ENCODE measurements around the gene TAF15.

The TAF15 gene

GRCh38 chr17:35768797-35769196 is 40.5 kb upstream of the TAF15 start:
- H3K36me3 ChIP-seq (ENCODE audit: insufficient read depth, low read length), result no peaks in the 10 kb centered on the region
- H2AFZ ChIP-seq (ENCODE audit: low read length, unreplicated experiment), result no peak overlapping the region
- peaks cover 4% of the 10 kb centered on the region; the same call in 1 of the 2 replicates for H3K27me3 ChIP-seq (ENCODE audit: insufficient read depth, low read length)
- no peak overlapping the region for H3K4me3 ChIP-seq (ENCODE audit: low read depth, low read length)
- H3K4me1 ChIP-seq (ENCODE audit: control insufficient read depth, insufficient read depth, low read length, unreplicated experiment), result peaks cover 2% of the 10 kb centered on the region
- H3K79me2 ChIP-seq (ENCODE audit: control insufficient read depth, insufficient read depth, low read length, unreplicated experiment), result no peaks in the 10 kb centered on the region
- no peak overlapping the region for H3K27ac ChIP-seq (ENCODE audit: low read depth, low read length)

DNA sequence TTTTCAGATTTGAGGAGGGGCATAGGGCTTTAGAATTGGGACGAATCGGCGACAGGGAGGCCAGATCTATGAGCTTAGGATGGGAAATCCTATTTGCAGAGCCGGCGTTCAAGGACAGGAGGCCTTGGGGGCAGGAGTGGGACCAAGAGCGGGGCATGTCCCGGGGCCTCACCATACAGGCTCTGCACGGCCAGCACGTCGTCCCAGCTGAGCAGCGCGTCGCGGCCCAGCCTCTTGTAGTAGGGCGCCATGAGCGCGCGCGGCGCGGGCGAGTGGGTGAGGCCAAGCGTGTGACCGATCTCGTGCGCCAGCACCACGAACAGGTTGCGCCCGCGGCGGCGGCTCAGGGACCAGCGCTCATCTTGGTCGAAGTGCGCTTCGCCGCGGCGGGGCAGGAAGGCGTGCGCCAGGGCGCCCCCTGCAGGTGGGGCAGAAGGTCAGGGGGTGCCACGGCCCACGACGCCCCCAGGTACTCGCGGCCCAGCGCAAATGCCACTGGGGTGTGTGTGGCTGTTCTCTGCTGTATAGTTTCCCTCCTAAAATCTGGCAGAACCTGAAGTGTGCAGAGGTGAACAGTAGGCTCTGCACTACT is 39.3 kb upstream of the TAF15 start:
- no peaks in the 10 kb centered on the region for H3K36me3 ChIP-seq (ENCODE audit: insufficient read depth, low read length)
- H3K4me1 ChIP-seq (ENCODE audit: control insufficient read depth, insufficient read depth, low read length, unreplicated experiment), result peaks cover 12% of the 10 kb centered on the region
- no peak overlapping the region for H3K27ac ChIP-seq (ENCODE audit: low read depth, low read length)
- H3K4me3 ChIP-seq (ENCODE audit: low read depth, low read length), result no peak overlapping the region
- H3K27me3 ChIP-seq (ENCODE audit: insufficient read depth, low read length), result peaks cover 4% of the 10 kb centered on the region; the same call in 1 of the 2 replicates
- no peaks in the 10 kb centered on the region for H3K79me2 ChIP-seq (ENCODE audit: control insufficient read depth, insufficient read depth, low read length, unreplicated experiment)
- no peak overlapping the region for H2AFZ ChIP-seq (ENCODE audit: low read length, unreplicated experiment)

DNA sequence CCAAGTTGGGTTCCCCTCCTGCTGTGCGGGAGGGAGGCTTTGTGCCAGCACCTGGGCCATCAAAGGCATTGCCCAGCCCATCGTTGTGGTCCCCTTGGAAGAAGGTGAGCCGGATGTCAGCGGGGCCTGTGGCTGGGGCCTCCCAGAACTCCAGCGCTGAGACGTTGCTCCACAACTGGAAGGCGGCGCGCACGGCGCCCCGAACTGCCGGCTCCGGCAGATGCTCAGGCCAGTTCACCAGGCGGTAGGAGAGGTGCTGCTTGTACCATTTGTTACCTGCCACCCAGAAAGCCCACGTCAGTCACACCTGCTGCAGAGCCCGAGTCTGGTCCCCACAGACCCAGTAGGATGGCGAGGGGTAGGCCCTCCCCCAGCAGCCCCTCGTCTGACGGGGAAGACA is 36.2 kb upstream of the TAF15 start:
- Histone ChIP-seq H3K4me1 (ENCODE audit: control insufficient read depth, insufficient read depth, low read length, unreplicated experiment) (peaks cover 19% of the 10 kb centered on the region), H3K79me2 (ENCODE audit: control insufficient read depth, insufficient read depth, low read length, unreplicated experiment) (no peaks in the 10 kb centered on the region), H3K4me3 (ENCODE audit: low read depth, low read length) (no peak overlapping the region), H3K36me3 (ENCODE audit: insufficient read depth, low read length) (no peaks in the 10 kb centered on the region), H3K27me3 (ENCODE audit: insufficient read depth, low read length) (no peaks in the 10 kb centered on the region), H3K27ac (ENCODE audit: low read depth, low read length) (no peak overlapping the region), H2AFZ (ENCODE audit: low read length, unreplicated experiment) (no peak overlapping the region)

DNA sequence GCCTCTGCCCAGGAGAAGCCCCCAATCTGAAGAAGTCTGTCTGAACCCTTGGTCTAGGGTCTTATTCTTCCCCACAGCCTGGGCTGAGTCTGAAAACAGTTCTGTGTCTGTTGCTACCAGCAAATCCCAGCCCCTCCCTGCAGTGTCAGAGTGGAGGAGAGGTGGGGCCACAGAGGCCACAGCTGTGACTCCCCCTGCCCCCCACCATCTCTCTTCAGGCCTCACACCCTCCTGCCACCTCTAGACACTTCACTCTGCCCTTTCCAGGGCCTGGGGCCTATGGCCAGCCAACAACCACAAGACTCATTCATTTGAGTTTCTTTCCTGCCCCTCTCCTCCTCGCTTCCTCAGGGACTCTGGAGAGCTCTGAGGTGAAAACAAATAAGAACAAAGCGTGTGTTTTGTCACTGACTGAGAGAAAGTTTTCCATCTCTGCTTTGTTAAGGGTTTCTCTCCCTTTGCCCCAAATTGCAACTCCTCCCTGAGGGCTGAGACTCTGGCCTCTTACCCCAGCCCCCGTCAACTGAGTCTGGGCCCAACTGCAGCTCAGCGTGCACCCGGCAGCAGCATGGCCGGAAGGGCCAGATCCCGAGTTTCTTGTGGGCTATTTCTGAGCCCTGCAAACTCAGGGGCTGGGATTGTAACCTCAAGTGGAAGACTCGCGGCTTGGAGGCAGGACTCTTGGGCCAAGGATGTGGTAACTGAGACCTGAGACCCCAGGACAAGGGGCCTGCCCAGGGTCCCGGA is 35.4 kb upstream of the TAF15 start:
- H2AFZ ChIP-seq (ENCODE audit: low read length, unreplicated experiment), result no peak overlapping the region
- no peak overlapping the region for H3K4me3 ChIP-seq (ENCODE audit: low read depth, low read length)
- H3K27me3 ChIP-seq (ENCODE audit: insufficient read depth, low read length), result no peaks in the 10 kb centered on the region
- peaks cover 26% of the 10 kb centered on the region for H3K4me1 ChIP-seq (ENCODE audit: control insufficient read depth, insufficient read depth, low read length, unreplicated experiment)
- no peaks in the 10 kb centered on the region for H3K79me2 ChIP-seq (ENCODE audit: control insufficient read depth, insufficient read depth, low read length, unreplicated experiment)
- H3K36me3 ChIP-seq (ENCODE audit: insufficient read depth, low read length), result no peaks in the 10 kb centered on the region
- no peak overlapping the region for H3K27ac ChIP-seq (ENCODE audit: low read depth, low read length)

- H3K79me2 ChIP-seq (ENCODE audit: control insufficient read depth, insufficient read depth, low read length, unreplicated experiment), result no peaks in the 10 kb centered on the region
- H3K36me3 ChIP-seq (ENCODE audit: insufficient read depth, low read length), result no peaks in the 10 kb centered on the region
- no peak overlapping the region for H3K4me3 ChIP-seq (ENCODE audit: low read depth, low read length)
- H3K4me1 ChIP-seq (ENCODE audit: control insufficient read depth, insufficient read depth, low read length, unreplicated experiment), result peaks cover 26% of the 10 kb centered on the region
- no peak overlapping the region for H2AFZ ChIP-seq (ENCODE audit: low read length, unreplicated experiment)
- H3K27ac ChIP-seq (ENCODE audit: low read depth, low read length), result no peak overlapping the region
- H3K27me3 ChIP-seq (ENCODE audit: insufficient read depth, low read length), result no peaks in the 10 kb centered on the region
Observed at GRCh38 chr17:35774499-35774898, 34.8 kb upstream of the TAF15 start.

DNA sequence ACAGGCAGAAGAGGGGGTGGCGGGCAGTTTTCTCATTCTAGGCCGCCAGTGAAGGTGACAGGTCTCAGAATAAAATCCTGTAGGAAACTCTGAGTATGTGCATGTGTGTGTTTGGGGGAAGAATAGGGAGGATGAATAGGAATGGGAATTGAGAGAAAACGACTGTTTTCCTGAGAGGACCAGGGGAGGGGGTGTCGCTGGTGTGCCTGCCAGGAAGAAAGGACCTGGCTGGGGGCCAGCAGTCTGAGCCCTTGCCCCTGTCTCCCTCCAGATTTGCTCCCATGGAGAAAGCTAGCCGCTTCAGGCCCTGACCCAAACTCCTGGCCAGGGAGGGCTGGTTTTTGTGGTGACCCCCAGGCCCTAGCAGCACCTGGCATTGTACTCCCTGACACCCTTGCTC is 34.2 kb upstream of the TAF15 start:
- H3K4me1 ChIP-seq (ENCODE audit: control insufficient read depth, insufficient read depth, low read length, unreplicated experiment), result peaks cover 26% of the 10 kb centered on the region
- H3K27me3 ChIP-seq (ENCODE audit: insufficient read depth, low read length), result no peaks in the 10 kb centered on the region
- H3K36me3 ChIP-seq (ENCODE audit: insufficient read depth, low read length), result no peaks in the 10 kb centered on the region
- H3K27ac ChIP-seq (ENCODE audit: low read depth, low read length), result no peak overlapping the region
- H3K4me3 ChIP-seq (ENCODE audit: low read depth, low read length), result no peak overlapping the region
- H2AFZ ChIP-seq (ENCODE audit: low read length, unreplicated experiment), result no peak overlapping the region
- no peaks in the 10 kb centered on the region for H3K79me2 ChIP-seq (ENCODE audit: control insufficient read depth, insufficient read depth, low read length, unreplicated experiment)

DNA sequence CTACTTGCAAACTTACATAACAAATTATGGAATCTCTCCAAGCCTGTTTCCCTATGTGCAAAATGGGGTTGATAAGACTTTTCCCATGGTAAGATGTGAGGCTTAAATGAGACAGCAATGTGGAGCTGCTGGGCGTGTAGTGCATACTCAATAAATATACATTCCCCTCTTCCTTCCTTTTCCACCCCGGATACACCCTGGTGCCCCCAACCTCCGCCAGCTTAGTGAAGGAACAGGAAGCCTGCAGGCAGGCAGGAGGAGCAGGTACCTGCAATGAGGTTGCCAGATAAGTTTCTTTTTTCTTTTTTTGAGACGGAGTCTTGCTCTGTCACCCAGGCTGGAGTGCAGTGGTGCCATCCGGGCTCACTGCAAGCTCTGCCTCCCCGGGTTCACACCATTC is 33.7 kb upstream of the TAF15 start:
- H3K4me1 ChIP-seq (ENCODE audit: control insufficient read depth, insufficient read depth, low read length, unreplicated experiment), result peaks cover 26% of the 10 kb centered on the region
- no peaks in the 10 kb centered on the region for H3K79me2 ChIP-seq (ENCODE audit: control insufficient read depth, insufficient read depth, low read length, unreplicated experiment)
- no peak overlapping the region for H3K27ac ChIP-seq (ENCODE audit: low read depth, low read length)
- no peaks in the 10 kb centered on the region for H3K27me3 ChIP-seq (ENCODE audit: insufficient read depth, low read length)
- no peak overlapping the region for H2AFZ ChIP-seq (ENCODE audit: low read length, unreplicated experiment)
- H3K4me3 ChIP-seq (ENCODE audit: low read depth, low read length), result no peak overlapping the region
- H3K36me3 ChIP-seq (ENCODE audit: insufficient read depth, low read length), result no peaks in the 10 kb centered on the region

DNA sequence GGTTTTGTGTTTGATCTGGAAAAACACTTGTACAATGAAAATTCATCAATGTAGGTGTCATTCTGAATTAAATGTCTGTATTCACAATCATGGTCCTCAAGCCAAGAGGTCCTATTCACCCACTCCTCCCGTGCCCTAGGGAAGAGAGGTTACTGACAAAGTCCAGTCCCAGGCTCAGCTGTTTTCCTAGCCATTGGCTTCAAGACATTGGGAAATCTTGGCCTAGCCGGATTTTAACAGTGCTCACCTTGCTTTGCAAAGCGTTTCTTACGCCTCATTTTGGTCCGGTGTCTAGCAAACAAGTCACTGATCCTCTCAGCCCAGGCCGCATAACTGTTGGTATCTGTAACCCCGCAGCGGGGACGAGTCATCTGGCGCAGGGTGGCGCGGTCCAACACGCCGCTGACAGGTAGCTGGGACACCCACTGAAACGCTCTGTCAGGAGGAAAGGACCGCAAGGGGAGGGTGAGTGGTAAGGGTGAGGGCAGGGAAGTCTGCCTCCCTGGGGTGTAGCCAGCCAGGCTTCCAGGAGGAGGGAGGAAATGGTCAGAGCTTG is 30.6 kb upstream of the TAF15 start:
- H3K27ac ChIP-seq (ENCODE audit: low read depth, low read length), result peak overlapping the region; percentile 13; the same call in 1 of the 2 replicates
- H3K27me3 ChIP-seq (ENCODE audit: insufficient read depth, low read length), result peaks cover 7% of the 10 kb centered on the region
- no peak overlapping the region for H2AFZ ChIP-seq (ENCODE audit: low read length, unreplicated experiment)
- peaks cover 31% of the 10 kb centered on the region for H3K4me1 ChIP-seq (ENCODE audit: control insufficient read depth, insufficient read depth, low read length, unreplicated experiment)
- no peaks in the 10 kb centered on the region for H3K79me2 ChIP-seq (ENCODE audit: control insufficient read depth, insufficient read depth, low read length, unreplicated experiment)
- no peak overlapping the region for H3K4me3 ChIP-seq (ENCODE audit: low read depth, low read length)
- H3K36me3 ChIP-seq (ENCODE audit: insufficient read depth, low read length), result no peaks in the 10 kb centered on the region

- peaks cover 7% of the 10 kb centered on the region for H3K27me3 ChIP-seq (ENCODE audit: insufficient read depth, low read length)
- no peaks in the 10 kb centered on the region for H3K36me3 ChIP-seq (ENCODE audit: insufficient read depth, low read length)
- no peak overlapping the region for H2AFZ ChIP-seq (ENCODE audit: low read length, unreplicated experiment)
- H3K4me3 ChIP-seq (ENCODE audit: low read depth, low read length), result no peak overlapping the region
- no peak overlapping the region for H3K27ac ChIP-seq (ENCODE audit: low read depth, low read length)
- H3K4me1 ChIP-seq (ENCODE audit: control insufficient read depth, insufficient read depth, low read length, unreplicated experiment), result peaks cover 35% of the 10 kb centered on the region
- H3K79me2 ChIP-seq (ENCODE audit: control insufficient read depth, insufficient read depth, low read length, unreplicated experiment), result no peaks in the 10 kb centered on the region
Observed at GRCh38 chr17:35780950-35781349, 28.3 kb upstream of the TAF15 start.

- no peak overlapping the region for H2AFZ ChIP-seq (ENCODE audit: low read length, unreplicated experiment)
- peaks cover 52% of the 10 kb centered on the region for H3K4me1 ChIP-seq (ENCODE audit: control insufficient read depth, insufficient read depth, low read length, unreplicated experiment)
Observed at GRCh38 chr17:35784895-35785294, 24.4 kb upstream of the TAF15 start.

GRCh38 chr17:35786941-35787432 is 22.3 kb upstream of the TAF15 start:
- Histone ChIP-seq H3K4me3 (ENCODE audit: low read depth, low read length) (no peak overlapping the region), H2AFZ (ENCODE audit: low read length, unreplicated experiment) (no peak overlapping the region), H3K79me2 (ENCODE audit: control insufficient read depth, insufficient read depth, low read length, unreplicated experiment) (no peaks in the 10 kb centered on the region), H3K36me3 (ENCODE audit: insufficient read depth, low read length) (no peaks in the 10 kb centered on the region), H3K27me3 (ENCODE audit: insufficient read depth, low read length) (peaks cover 7% of the 10 kb centered on the region), H3K27ac (ENCODE audit: low read depth, low read length) (no peak overlapping the region), H3K4me1 (ENCODE audit: control insufficient read depth, insufficient read depth, low read length, unreplicated experiment) (peaks cover 52% of the 10 kb centered on the region)

More at GRCh38 chr17:35784895-35785294, 24.4 kb upstream of the TAF15 start:
- Histone ChIP-seq H3K4me3 (ENCODE audit: low read depth, low read length) (no peak overlapping the region), H3K27ac (ENCODE audit: low read depth, low read length) (no peak overlapping the region), H3K36me3 (ENCODE audit: insufficient read depth, low read length) (no peaks in the 10 kb centered on the region), H3K27me3 (ENCODE audit: insufficient read depth, low read length) (peaks cover 7% of the 10 kb centered on the region), H3K79me2 (ENCODE audit: control insufficient read depth, insufficient read depth, low read length, unreplicated experiment) (no peaks in the 10 kb centered on the region)

Data from ACC112 (cell line).